ENCODE results near the gene MYBPHL.

DNA sequence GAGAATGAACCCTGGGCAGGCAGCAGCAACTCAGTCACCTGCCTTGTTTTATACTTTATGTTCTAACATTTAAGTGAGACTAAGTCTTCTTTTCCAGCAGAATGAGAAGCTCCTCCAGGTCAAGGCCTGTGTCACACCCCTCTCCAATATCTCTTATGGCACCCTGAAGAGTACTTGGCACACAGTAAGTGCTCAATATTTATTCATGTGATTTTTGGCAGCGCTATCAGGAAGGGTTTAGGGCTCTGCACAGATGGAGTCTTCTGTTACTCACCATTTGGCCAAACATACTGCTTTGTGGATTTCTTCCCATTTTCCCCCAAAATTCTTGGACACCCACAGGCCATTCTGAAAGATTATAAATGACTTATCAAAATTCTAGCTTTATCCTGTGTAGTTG, 43.8 kb upstream of the MYBPHL start:
- TF ChIP-seq ZNF10 (tag by site-specific recombination; IDR thresholded peaks at IDR 0.05) (no peak), ZNF266 (tag by site-specific recombination; IDR thresholded peaks at IDR 0.05; ENCODE audit: low read depth) (no peak), KLF8 (tag by site-specific recombination; IDR thresholded peaks at IDR 0.05) (no peak), ZNF501 (tag by site-specific recombination; IDR thresholded peaks at IDR 0.05) (no peak), ZNF837 (tag by site-specific recombination; IDR thresholded peaks at IDR 0.05) (no peak), ZBTB7A (tag by site-specific recombination; IDR thresholded peaks at IDR 0.05; ENCODE audit: low read depth) (no peak), ZNF302 (tag by site-specific recombination; IDR thresholded peaks at IDR 0.05; ENCODE audit: low read depth) (no peak), ZNF274 (IDR thresholded peaks at IDR 0.05; ENCODE audit: low read length) (no peak), ZNF274 (tag by site-specific recombination; IDR thresholded peaks at IDR 0.05; ENCODE audit: borderline replicate concordance) (no peak)
- TF ChIP-seq, protein P1, sequence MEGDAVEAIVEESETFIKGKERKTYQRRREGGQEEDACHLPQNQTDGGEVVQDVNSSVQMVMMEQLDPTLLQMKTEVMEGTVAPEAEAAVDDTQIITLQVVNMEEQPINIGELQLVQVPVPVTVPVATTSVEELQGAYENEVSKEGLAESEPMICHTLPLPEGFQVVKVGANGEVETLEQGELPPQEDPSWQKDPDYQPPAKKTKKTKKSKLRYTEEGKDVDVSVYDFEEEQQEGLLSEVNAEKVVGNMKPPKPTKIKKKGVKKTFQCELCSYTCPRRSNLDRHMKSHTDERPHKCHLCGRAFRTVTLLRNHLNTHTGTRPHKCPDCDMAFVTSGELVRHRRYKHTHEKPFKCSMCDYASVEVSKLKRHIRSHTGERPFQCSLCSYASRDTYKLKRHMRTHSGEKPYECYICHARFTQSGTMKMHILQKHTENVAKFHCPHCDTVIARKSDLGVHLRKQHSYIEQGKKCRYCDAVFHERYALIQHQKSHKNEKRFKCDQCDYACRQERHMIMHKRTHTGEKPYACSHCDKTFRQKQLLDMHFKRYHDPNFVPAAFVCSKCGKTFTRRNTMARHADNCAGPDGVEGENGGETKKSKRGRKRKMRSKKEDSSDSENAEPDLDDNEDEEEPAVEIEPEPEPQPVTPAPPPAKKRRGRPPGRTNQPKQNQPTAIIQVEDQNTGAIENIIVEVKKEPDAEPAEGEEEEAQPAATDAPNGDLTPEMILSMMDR (tag by site-specific recombination; IDR thresholded peaks at IDR 0.05), result no peak
- TF ChIP-seq, protein P2, sequence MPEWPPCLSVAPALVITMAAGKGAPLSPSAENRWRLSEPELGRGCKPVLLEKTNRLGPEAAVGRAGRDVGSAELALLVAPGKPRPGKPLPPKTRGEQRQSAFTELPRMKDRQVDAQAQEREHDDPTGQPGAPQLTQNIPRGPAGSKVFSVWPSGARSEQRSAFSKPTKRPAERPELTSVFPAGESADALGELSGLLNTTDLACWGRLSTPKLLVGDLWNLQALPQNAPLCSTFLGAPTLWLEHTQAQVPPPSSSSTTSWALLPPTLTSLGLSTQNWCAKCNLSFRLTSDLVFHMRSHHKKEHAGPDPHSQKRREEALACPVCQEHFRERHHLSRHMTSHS (tag by site-specific recombination; IDR thresholded peaks at IDR 0.05), result no peak
- TF ChIP-seq, protein P3, sequence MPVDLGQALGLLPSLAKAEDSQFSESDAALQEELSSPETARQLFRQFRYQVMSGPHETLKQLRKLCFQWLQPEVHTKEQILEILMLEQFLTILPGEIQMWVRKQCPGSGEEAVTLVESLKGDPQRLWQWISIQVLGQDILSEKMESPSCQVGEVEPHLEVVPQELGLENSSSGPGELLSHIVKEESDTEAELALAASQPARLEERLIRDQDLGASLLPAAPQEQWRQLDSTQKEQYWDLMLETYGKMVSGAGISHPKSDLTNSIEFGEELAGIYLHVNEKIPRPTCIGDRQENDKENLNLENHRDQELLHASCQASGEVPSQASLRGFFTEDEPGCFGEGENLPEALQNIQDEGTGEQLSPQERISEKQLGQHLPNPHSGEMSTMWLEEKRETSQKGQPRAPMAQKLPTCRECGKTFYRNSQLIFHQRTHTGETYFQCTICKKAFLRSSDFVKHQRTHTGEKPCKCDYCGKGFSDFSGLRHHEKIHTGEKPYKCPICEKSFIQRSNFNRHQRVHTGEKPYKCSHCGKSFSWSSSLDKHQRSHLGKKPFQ (tag by site-specific recombination; IDR thresholded peaks at IDR 0.05), result no peak
- TF ChIP-seq, protein P4, sequence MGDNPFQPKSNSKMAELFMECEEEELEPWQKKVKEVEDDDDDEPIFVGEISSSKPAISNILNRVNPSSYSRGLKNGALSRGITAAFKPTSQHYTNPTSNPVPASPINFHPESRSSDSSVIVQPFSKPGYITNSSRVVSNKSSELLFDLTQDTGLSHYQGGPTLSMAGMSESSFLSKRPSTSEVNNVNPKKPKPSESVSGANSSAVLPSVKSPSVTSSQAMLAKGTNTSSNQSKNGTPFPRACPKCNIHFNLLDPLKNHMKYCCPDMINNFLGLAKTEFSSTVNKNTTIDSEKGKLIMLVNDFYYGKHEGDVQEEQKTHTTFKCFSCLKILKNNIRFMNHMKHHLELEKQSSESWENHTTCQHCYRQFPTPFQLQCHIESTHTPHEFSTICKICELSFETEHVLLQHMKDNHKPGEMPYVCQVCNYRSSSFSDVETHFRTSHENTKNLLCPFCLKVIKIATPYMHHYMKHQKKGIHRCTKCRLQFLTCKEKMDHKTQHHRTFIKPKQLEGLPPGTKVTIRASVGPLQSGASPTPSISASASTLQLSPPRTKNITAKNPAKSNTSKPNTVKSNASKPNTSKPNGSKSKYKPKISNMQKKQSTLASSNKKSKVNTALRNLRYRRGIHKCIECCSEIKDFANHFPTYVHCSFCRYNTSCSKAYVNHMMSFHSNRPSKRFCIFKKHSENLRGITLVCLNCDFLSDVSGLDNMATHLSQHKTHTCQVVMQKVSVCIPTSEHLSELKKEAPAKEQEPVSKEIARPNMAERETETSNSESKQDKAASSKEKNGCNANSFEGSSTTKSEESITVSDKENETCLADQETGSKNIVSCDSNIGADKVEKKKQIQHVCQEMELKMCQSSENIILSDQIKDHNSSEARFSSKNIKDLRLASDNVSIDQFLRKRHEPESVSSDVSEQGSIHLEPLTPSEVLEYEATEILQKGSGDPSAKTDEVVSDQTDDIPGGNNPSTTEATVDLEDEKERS (tag by site-specific recombination; IDR thresholded peaks at IDR 0.05), result no peak
- TF ChIP-seq, protein P5, sequence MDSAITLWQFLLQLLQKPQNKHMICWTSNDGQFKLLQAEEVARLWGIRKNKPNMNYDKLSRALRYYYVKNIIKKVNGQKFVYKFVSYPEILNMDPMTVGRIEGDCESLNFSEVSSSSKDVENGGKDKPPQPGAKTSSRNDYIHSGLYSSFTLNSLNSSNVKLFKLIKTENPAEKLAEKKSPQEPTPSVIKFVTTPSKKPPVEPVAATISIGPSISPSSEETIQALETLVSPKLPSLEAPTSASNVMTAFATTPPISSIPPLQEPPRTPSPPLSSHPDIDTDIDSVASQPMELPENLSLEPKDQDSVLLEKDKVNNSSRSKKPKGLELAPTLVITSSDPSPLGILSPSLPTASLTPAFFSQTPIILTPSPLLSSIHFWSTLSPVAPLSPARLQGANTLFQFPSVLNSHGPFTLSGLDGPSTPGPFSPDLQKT (IDR thresholded peaks at IDR 0.05; ENCODE audit: borderline replicate concordance, low read depth, low read length), result no peak
- TF ChIP-seq, protein P6, sequence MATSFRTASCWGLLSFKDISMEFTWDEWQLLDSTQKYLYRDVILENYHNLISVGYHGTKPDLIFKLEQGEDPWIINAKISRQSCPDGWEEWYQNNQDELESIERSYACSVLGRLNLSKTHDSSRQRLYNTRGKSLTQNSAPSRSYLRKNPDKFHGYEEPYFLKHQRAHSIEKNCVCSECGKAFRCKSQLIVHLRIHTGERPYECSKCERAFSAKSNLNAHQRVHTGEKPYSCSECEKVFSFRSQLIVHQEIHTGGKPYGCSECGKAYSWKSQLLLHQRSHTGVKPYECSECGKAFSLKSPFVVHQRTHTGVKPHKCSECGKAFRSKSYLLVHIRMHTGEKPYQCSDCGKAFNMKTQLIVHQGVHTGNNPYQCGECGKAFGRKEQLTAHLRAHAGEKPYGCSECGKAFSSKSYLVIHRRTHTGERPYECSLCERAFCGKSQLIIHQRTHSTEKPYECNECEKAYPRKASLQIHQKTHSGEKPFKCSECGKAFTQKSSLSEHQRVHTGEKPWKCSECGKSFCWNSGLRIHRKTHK (tag by site-specific recombination; IDR thresholded peaks at IDR 0.05), result no peak

All from HEK293 (cell line).